Measurements from ENCODE around the gene PCDHGA11.
A peak's percentile ranks its signal among the peaks of the same experiment; 100 is the strongest.
"Not testable (repeated sequence)": the region's sequence is repeated elsewhere in the genome, so short reads cannot be mapped to it uniquely, and the experiment has no call there.

The PCDHGA11 gene

GRCh38 chr5:141431286-141431685 lies 10.4 kb downstream of the PCDHGA11 start:
- no peak for DNase-seq (ENCODE audit: low read depth, low spot score)

GRCh38 chr5:141432308-141432707 lies 11.5 kb downstream of the PCDHGA11 start:
- DNase-seq (ENCODE audit: low read depth, low spot score) = not testable (repeated sequence)

- not testable (repeated sequence) for DNase-seq (ENCODE audit: low read depth, low spot score)
These were observed 11.9 kb downstream of the PCDHGA11 start for GRCh38 chr5:141432726-141433125.

GRCh38 chr5:141434006-141434405 lies 13.2 kb downstream of the PCDHGA11 start:
- DNase-seq (ENCODE audit: low read depth, low spot score) = no peak

GRCh38 chr5:141437221-141437620 lies 16.4 kb downstream of the PCDHGA11 start:
- DNase-seq (ENCODE audit: low read depth, low spot score) = no peak

GRCh38 chr5:141439411-141440141 lies 18.7 kb downstream of the PCDHGA11 start:
- peak; percentile 35 for DNase-seq (ENCODE audit: low read depth, low spot score)

- DNase-seq (ENCODE audit: low read depth, low spot score) = no peak
These were observed 19.5 kb downstream of the PCDHGA11 start for GRCh38 chr5:141440341-141440740.

- DNase-seq (ENCODE audit: low read depth, low spot score) = no peak
These were observed 20.8 kb downstream of the PCDHGA11 start for GRCh38 chr5:141441571-141442170.

- no peak for DNase-seq (ENCODE audit: low read depth, low spot score)
These were observed 44.5 kb downstream of the PCDHGA11 start for GRCh38 chr5:141465351-141465750.
